ENCODE results near the gene FPGS. TPM values are rescaled to one million over a fixed set of nuclear protein-coding genes. Genes with fewer than 3 reads are reported as not detected.

FPGS gene
- polyA plus RNA-seq, 1 of the 3 experiments (the other 2 are of a cell fraction), result 82.7 TPM

- Histone ChIP-seq H3K9ac (no peak overlapping the region), H4K20me1 (ENCODE audit: insufficient read depth) (no peaks in the 10 kb centered on the region), H3K4me2 (no peak overlapping the region), H3K79me2 (ENCODE audit: insufficient read depth) (peaks cover 31% of the 10 kb centered on the region), H3K9me2 (no peaks in the 10 kb centered on the region), H2AFZ (ENCODE audit: low read depth) (no peak overlapping the region), H3K4me3 (ENCODE audit: low read depth in 2 of 2, low read length in 1 of 2) (no peak overlapping the region), H3F3A (replicated peaks; ENCODE audit: insufficient read depth) (no peaks in the 10 kb centered on the region), H3K27ac (ENCODE audit: low read depth in 2 of 2, low read length in 1 of 2) (no peak overlapping the region), H3K27me3 (ENCODE audit: insufficient read depth) (no peaks in the 10 kb centered on the region), H3K4me1 (ENCODE audit: control insufficient read depth in 1 of 2, insufficient read depth in 2 of 2, low read depth in 1 of 2, low read length in 1 of 2) (peaks cover 6 to 33% of the 10 kb centered on the region in 2 experiments; a peak in 2 of 4 replicates), H3K36me3 (replicated peaks in 1 of 2; ENCODE audit: control insufficient read depth in 1 of 2, insufficient read depth in 2 of 2, low read length in 1 of 2) (peaks cover 0 to 3% of the 10 kb centered on the region in 2 experiments), H3K9me3 (no peaks in the 10 kb centered on the region)
- ChIA-PET CTCF (interaction anchor here (0.8 to 10.9 kb wide), 5 partner anchors 15 to 77 kb away, joined by 3 to 116 read pairs (median 3); no protein-coding TSS in a partner anchor), POLR2A (no interaction called here)
- no peak for DNase-seq
- no peak for TF ChIP-seq CHD2 (IDR thresholded peaks at IDR 0.05; ENCODE audit: low read length, partially characterized antibody)
- WGBS (ENCODE audit: low lambda C conversion rate), result 85% methylated on average over 7 of the region's 11 CpGs
These were observed 53.5 kb downstream of the FPGS start for GRCh38 chr9:127856094-127856728.

- POLR2A ChIA-PET, result no interaction called here
- H3K27ac ChIP-seq (ENCODE audit: low read depth in 2 of 2, low read length in 1 of 2), result no peak overlapping the region
These were observed 54.0 kb downstream of the FPGS start for GRCh38 chr9:127856729-127857116.

More at GRCh38 chr9:127856729-127857116, 54.0 kb downstream of the FPGS start:
- H4K20me1 ChIP-seq (ENCODE audit: insufficient read depth), result no peaks in the 10 kb centered on the region
- no peak for TF ChIP-seq RCOR1 (IDR thresholded peaks at IDR 0.05; ENCODE audit: low read length)
- TF ChIP-seq REST (IDR thresholded peaks at IDR 0.05; ENCODE audit: low read depth, low read length), result no peak
- no peak for TF ChIP-seq FOSL2 (IDR thresholded peaks at IDR 0.05; ENCODE audit: borderline replicate concordance, low read depth)
- TF ChIP-seq, protein P1, sequence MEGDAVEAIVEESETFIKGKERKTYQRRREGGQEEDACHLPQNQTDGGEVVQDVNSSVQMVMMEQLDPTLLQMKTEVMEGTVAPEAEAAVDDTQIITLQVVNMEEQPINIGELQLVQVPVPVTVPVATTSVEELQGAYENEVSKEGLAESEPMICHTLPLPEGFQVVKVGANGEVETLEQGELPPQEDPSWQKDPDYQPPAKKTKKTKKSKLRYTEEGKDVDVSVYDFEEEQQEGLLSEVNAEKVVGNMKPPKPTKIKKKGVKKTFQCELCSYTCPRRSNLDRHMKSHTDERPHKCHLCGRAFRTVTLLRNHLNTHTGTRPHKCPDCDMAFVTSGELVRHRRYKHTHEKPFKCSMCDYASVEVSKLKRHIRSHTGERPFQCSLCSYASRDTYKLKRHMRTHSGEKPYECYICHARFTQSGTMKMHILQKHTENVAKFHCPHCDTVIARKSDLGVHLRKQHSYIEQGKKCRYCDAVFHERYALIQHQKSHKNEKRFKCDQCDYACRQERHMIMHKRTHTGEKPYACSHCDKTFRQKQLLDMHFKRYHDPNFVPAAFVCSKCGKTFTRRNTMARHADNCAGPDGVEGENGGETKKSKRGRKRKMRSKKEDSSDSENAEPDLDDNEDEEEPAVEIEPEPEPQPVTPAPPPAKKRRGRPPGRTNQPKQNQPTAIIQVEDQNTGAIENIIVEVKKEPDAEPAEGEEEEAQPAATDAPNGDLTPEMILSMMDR (IDR thresholded peaks at IDR 0.05), result no peak
- TF ChIP-seq ZBTB33 (IDR thresholded peaks at IDR 0.05; ENCODE audit: borderline replicate concordance, low read depth), result no peak
- TF ChIP-seq ELF1 (IDR thresholded peaks at IDR 0.05), result no peak
- no peak for TF ChIP-seq NRF1 (IDR thresholded peaks at IDR 0.05; ENCODE audit: low read depth, low read length)
- WGBS (ENCODE audit: low lambda C conversion rate), result 80% methylated on average over 2 of the region's 8 CpGs
- CTCF ChIA-PET, result interaction anchor here (0.8 to 10.9 kb wide), 4 partner anchors 14 to 122 kb away, joined by 3 to 116 read pairs (median 4); partner anchors contain the start of gene TOR2A
- no peak overlapping the region for H3K9ac ChIP-seq
- no peaks in the 10 kb centered on the region for H3K9me2 ChIP-seq
- no peaks in the 10 kb centered on the region for H3K9me3 ChIP-seq
- no peaks in the 10 kb centered on the region for H3K27me3 ChIP-seq (ENCODE audit: insufficient read depth)
- H3K4me1 ChIP-seq (ENCODE audit: control insufficient read depth in 1 of 2, insufficient read depth in 2 of 2, low read depth in 1 of 2, low read length in 1 of 2), result peaks cover 6 to 33% of the 10 kb centered on the region in 2 experiments; a peak in 2 of 4 replicates
- no peak overlapping the region for H2AFZ ChIP-seq (ENCODE audit: low read depth)
- no peak overlapping the region for H3K4me2 ChIP-seq
- peaks cover 26% of the 10 kb centered on the region for H3K79me2 ChIP-seq (ENCODE audit: insufficient read depth)
- no peak for DNase-seq
- H3K36me3 ChIP-seq (replicated peaks in 1 of 2; ENCODE audit: control insufficient read depth in 1 of 2, insufficient read depth in 2 of 2, low read length in 1 of 2), result peaks cover 0 to 3% of the 10 kb centered on the region in 2 experiments
- H3K4me3 ChIP-seq (ENCODE audit: low read depth in 2 of 2, low read length in 1 of 2), result no peak overlapping the region
- H3F3A ChIP-seq (replicated peaks; ENCODE audit: insufficient read depth), result no peaks in the 10 kb centered on the region
